Gastrocnemius medialis (tissue), 4 donors: Measurements from ENCODE around the gene INTU.

Source experiments
- CTCF ChIP-seq, 5 experiments: fragments of 450-650 bp in 3 of 5; fragments of 200-600 bp in 2 of 5; sonication (generic) in 2 of 5; IDR thresholded peaks in 4 of 5; conservative IDR thresholded peaks in 1 of 5; 1 replicate in 4 of 5; 2 replicates in 1 of 5; pipeline ENCODE4 v1.5.1; 2016 to 2019; ENCODE audit warnings: antibody characterized with exemption in 5 of 5, mild to moderate bottlenecking in 3 of 5, moderate library complexity in 3 of 5
- POLR2A ChIP-seq, 2 donors: fragments of 450-650 bp; IDR thresholded peaks; one replicate each; pipeline ENCODE4 v1.6.1; 2017; ENCODE audit warnings: antibody characterized with exemption in 2 of 2, mild to moderate bottlenecking in 2 of 2, moderate library complexity in 2 of 2

- TF ChIP-seq CTCF (IDR thresholded peaks at IDR 0.05 in 4 of 5, conservative IDR thresholded peaks at IDR 0.05 in 1 of 5) (no peak), POLR2A (IDR thresholded peaks at IDR 0.05) (no peak)
Observed at GRCh38 chr4:127748957-127749356, 116.2 kb downstream of the INTU start.
